Stimulated activated CD8-positive, alpha-beta memory T cell treated with anti-CD3 and anti-CD28 coated beads, Interleukin-4, amount 100 ng/mL, for 4 hours (primary cell): ENCODE data around the gene PFKFB2.

Experiments used
- DNase-seq, 2 donors: peaks; one replicate each; pipeline ENCODE4 v3.0.0-alpha.2; 2020; ENCODE audit warnings: low read depth in 2 of 2, low spot score in 1 of 2

The PFKFB2 gene

DNA sequence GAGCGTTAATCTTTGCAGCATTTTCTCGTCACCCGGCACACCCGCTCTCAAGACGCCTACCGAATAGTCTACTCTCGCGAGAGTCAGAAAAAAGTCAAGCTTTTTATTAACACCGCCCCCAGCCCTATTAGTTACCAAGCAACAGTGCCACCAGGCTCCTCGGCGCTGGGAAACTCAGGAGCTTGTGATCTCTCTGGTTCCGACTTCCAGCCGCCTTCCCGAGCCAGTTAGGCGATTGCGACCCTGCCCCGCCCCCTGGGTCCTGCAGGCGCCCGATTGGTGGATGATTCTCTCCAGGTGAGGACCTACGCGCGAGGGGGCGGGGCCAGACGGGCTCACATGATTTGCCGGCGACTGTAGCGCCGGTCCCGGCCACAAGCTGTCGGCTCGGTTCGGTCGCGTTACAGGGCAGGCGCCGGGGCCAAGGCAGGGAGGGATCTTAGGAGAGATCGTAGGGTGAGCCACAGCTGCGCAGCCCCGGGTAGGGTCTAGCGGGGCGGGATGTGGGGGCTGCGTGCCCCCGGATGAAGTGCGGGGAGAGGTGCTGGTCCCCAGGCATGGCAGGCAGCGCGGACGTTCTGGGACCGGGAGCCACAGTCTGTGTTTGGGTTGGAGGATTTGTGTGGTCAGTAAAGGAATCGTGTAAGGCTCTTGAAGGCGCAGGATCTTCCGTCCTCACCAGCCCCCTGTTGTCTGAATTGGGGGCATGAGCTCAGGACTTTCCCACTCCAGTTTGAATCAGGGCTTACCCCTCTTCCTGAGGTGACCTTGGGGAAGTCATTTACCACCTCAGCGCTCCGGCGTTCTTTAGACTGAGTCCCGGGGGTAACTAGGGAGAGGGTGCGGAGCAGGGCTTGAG is at the start of gene PFKFB2:
Gene PFKFB2, plus strand, starts transcription at position 365 of the 859 bp plus-strand sequence. CDS start 1,443 bp downstream, outside the sequence.
- peak; percentile 88 to 92 for DNase-seq

DNA sequence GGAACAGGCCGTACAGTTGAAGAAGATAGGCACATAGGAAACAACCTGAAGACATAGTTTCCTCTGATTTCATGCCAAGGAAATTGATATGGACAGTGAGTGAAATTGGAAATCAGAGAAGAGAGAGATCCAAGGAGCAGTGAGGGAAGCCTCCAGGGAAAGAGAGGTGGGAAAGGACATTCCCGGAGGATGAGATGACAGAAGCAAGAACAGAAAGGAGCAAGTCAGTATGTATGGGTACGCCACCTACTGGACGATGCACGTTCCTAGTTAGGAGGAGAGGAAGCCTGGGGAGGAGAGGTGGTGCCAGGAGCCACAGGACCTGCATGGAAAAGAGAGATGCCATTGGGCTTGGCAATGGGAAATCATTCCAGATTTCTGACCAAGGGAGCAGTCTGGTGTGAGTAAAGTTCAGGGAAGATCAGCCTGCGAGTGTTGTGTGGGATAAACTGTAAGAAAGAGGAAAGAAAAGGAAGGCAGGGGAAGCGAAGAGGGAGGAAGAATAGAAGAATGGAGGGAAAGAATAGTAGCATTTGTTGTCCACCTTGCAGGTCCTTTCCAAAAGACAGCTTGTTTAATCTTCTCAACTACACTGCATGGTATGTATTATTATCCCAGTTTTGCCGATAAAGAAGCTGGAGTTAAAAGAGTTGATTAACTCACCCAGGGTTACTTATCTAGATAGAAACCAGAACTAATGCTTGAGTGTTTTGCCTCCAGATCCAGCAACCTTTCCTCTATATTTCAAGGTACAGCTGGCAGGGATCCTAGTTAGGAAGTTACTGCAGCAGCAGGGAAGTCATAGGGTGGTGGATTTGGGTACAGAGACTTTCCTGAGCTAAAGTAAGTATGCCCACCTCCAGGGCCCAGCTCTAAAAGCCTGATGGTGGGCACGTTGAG is 47.9 kb upstream of the PFKFB2 start:
- DNase-seq, result no peak

DNA sequence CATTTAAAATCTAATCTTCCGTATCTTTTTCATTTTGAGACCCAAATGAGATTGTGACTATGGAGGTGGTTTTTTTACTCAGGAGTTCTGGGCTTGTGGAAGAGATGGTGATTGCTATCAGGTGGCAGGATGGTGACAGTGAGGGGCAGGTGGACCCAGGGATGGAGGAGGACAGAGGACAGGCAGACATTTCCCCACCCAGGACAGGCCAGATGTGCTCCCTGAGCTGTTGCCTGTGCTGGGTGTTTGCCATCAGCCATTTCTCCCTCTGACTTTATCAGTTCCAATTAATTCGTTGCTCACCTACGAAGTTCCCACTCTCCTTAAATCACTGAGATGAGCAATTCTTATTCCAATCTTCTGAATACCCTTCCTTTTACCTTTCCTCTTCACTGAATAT is 47.0 kb upstream of the PFKFB2 start:
- DNase-seq, result no peak

DNA sequence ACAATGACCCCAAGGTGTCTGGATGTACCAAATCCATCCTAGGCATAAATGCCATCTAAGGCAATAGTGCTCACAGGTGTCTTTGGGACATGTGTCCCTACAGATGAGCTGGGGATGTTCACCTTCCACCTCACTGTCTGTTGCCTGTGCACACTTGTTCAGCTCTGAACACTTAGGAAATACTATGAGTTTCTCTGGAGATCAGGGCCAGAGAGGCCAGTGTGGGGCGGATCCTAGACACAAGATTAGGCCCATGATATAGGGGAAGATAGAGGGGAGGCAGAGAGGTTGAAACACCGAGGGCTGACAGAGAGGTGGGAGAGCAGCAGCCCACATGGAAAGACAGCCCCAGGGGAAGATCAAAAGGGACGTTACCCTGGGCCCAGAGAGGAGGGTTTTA is 46.2 kb upstream of the PFKFB2 start:
- DNase-seq, result no peak

DNA sequence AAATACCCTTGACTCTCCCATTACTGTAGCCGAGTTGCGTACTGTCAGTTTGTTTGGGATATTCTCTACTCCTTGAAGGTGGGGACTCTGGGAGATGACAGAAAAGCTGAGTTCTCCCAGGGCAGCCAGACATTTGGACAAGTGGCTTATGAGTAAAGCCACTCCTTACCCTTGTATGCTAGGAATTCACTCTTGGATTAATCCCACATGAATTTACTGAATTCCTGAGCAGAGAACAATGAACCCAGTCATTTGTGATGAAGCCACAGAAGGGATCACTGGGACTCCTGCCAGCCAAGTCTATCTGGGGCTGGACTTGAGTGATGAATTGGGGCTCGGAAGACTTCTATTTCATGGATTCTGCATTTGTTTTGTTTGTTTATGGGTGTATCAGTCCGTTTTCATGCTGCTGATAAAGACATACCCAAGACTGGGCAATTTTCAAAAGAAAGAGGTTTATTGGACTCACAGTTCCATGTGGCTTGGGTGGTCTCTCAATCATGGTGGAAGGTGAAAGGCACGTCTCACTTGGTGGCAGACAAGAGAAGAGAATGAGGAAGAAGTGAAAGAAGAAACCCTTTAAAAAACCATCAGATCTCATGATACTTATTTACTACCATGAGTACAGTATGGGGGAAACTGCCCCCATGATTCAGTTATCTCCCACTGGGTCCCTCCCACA is 45.6 kb upstream of the PFKFB2 start:
- DNase-seq, result no peak

DNA sequence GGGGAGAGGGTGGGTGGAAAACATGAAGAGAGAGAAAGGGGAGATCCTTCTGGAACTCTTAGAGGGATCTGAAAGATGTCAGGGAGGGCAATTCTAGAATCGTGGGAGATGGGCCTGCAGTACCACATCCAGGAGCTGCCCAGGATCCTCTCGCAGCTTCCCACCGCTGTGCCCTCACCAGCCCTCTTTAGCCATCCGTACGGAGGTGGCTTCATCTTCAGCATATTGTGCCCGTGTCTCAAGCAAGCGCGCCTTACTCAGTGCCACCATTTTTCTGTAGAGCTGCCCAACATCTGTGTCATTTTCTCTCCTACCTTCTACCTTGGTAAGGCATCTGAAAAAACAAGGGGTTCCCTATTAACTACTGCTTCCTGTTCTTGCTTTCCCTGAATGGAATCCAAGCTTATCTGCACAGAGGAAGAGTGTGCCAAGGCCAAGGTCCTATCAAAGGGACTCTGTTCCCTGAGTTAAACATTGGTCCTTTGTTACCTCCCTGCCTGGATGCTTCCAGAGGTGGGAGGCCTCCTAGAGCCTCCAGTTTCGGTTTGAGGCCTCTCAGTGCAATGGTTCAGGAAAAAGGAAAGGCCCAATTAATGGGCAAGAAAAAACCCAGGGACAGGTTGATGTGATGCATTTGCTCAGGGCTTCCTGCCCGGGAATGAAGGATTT is 43.8 kb upstream of the PFKFB2 start:
- DNase-seq, result no peak

DNA sequence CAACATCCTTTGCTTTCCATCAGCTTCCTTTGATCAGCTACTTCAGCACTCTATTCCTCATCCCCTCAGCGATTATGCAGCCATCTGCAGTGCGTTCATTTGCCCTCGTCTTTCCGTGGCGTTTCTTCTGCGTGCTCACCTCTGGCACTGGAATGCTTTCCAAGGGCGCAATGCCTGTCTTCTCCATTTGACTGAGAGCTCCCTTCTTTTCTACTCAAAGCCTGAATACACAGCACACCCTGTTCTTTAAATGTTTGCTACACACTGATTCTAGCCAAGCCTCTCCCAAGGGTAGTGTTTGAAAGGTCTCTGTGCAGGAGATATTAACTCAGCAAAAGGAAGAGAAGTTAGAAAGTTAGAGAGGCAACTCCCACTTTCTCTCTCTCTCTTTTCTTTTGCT is 43.1 kb upstream of the PFKFB2 start:
- no peak for DNase-seq

DNA sequence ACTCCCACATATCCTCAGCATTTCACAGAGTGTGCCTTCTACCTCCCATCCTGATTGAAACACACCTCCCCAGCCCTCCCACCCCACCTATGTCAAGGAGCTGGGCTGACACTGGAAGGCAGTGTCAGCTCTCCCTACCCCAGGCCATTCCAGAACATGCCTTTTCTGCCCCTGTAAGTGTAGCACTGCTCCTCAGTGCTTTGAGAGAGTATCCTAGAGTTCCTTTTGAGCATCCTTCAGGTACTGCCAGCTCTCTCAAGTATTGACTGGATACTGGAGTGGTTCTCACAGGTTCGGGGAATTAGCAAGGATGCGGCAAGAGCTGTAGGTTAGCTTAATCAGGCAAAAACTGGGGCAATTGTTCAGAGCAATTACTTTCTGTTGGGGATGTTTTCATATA is 42.3 kb upstream of the PFKFB2 start:
- no peak for DNase-seq

DNA sequence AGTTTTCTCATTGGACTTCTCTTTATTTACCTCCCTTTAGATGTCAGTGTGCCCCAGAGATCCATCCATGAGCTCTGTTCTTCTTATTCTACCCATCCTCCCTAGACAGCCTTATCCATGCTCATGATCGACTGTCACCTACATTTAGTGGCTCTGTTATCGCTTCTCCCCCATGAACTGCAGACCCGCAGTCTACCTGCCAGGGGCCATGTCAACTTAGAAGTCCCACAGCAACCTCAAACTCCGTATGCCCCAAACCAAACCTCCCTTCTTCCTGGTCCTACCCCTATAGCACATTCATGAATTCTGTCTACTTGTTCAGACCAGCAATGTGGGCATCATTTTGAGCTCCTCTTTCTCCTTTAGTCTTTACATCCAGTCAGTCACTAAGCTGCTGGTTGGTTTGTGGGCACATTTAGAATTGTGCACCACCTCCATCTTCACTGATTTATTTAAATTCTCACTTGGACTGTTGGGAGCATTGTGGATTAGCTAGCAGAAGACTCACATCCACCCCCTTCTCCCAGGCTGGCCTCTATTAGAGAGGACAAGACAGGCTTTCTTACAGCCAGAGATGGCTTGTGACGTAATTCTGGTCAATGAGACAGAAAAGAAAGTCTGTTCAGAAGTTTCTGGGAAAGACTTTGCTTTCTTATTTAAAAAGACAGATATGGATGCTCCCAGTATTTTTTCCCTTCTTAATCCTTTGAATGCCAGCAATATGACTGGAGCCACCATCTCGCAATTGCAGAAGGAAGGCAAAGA is 39.6 kb upstream of the PFKFB2 start:
- DNase-seq, result no peak

DNA sequence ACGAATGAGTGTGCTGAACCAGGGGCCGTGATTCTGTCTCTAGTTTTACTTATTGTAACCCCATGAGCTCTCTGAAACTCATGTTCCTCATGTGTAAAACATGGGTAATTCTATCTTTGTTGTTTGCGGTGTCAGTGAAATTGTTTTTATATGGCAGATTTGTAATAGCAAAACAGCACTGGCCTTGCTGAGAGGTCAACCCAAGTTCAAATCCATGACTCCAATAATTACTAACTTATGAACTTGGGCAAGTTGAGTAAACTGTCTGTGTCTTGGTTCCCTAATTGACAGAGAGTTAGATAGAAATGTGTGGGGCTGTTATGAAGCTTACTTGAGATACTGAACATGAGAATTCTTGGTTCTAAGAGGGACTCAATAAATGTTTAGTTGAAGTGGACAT is 38.3 kb upstream of the PFKFB2 start:
- DNase-seq, result no peak

DNA sequence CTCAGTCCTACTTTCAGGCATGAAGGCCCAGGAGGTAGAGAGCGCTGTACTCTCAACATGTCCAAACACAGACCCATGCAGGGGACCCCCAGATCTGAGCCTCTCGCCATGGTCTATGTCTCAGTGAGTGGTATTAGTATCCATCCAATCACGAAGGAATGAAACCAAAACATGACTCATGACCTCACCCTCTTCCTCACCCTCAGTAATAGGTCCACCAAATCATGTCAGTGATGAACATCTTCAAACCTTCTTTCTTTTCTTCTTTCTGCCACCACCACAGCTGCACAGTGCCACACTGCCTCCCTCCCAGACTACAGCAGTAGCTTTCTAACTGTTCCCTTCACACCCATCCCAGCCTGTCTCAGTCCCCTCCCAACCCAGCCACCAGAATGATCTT is 37.3 kb upstream of the PFKFB2 start:
- no peak for DNase-seq

DNA sequence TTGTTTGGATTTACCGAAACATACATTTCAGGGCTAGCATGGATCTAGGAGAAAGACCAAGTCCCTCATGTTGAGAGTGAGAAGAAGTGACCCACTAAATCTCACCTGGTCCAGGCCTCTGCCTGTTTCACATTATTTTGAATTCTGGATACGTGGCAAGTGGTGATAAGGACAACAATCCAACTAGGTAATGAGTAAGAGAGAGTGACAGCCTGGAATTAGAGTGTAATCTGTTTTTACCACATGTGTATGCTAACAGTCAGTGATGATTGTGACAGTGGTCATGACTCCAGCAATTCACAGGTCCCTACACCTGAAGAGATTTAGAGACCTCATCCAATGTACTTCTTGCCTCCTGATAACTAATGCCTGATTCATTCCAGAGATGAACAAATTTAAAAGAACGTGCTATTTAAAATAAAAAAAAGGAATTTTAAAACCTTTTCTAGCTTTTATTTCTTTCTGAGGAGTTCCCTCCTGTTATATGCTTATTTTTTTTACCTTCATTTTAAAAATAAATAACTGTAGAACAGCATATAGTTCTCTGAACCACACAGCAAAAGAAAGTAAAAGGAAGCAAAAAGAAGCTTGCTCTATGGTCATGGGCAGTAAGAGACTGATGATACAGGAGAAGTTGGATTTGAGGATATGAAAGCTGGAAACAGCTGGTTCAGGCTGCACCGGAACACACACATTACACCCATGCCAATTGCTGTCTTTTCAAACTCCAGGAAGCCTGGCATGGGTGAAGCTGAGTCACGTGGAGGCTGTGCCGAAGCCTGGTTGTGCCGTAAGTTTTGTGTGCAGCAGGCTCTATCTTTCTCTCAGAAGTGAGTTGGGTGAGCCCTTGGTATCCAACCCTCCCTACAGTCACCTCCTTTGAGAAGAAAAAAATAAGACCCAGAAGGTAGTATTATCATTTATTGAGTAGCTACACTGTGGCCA is 35.2 kb upstream of the PFKFB2 start:
- DNase-seq, result no peak

DNA sequence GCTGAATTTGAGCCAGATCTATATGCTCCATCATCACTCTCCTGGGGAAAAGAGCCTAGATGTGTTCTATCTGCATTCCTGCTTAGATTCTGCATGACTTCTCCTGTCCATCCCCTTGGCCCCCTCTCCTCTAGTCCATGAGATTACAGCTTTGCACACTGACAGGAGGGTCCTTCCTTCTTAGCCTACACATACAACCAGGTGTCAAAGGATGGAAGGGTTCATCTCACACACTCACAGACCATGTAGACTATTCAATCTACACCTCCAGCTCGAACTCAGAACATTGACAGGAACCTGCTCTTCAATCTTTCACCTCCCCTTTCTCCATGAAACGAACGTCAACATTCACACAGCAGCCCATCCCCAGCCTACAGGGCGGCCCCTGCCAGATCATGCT is 34.4 kb upstream of the PFKFB2 start:
- no peak for DNase-seq

DNA sequence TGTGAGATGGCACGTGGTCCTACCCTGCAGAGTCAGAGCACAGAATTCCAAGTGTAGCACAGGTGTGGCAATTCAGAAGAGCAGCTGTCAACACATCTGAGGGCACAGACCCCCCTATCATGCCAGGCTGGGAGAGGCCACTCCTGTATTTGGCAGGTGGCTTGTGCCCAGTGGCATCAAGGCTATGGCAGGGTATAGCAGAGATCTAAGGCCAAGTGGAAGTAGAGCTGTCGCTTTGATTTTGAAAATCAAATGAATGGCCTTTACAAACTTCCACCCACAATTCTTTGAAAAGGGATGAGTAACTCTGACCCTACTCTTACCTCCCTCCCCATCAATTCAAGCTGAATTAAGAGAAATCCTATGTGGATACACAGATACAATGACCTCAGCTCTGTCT is 33.9 kb upstream of the PFKFB2 start:
- DNase-seq, result no peak

DNA sequence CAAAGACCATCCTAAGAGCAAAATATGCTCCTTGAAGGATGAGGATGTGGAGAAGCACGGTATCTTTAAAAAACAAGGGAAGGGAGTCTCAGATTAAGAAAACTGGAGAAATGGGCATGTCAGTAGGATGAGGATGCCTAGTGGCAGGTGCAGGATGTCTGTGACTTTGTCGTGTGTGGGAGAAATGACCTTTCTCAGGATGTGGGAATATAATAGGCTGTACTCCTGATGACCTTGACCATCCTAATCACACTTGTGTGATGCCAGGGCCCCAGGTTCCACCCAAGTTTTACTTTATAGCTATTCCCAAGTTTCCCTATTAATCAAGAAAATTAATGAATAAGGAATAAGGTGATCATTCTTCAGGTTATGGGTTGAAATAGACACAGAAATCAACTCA is 33.4 kb upstream of the PFKFB2 start:
- DNase-seq, result no peak

DNA sequence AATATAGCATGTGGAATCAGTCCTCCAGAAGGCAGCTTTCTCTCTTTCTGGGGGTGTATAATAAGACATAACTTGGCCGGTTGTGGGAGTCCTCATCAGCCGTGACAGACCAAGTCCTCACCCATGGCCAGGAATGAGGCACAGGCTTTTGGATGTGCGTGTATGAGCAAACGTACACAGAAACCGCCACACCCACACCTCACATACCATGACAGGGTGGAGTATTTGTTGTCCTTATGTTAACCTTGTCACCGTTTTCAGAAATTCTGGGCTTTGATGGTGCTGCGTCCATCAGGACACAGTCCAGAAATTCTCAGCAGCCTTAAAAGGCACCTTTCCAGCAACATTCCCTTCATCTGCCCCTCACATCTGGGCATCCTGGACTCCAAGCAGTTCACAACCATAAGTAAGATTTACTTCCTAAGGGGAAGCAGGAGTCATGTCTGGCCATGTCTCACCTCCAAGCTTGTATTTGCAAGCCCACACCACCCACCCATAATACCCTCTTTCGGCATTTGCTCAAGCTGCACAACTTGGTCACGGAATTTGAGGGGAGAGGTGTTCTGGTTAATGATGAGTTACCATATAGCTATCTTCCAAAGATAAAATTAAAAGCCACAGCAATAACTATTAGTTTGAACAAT is 32.9 kb upstream of the PFKFB2 start:
- no peak for DNase-seq

DNA sequence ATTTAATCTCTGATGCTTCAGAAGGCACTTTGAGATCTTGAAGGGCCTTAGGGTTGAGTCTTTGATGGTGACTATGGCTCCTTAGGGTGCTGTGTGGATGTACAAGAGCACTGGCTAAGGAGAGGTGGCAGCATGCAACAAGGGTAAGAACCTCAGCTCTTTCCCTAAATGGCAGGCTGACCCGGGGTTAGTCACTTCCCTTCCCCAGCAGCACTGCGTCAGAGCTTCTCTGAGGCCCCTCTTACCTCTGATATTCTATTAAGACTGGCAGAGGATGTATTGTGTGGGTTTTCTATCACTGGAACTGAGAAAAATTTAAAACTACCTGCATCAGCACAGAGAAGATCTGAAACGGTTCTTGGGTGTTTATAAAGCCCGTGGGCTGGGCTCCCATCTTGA is 32.4 kb upstream of the PFKFB2 start:
- no peak for DNase-seq

DNA sequence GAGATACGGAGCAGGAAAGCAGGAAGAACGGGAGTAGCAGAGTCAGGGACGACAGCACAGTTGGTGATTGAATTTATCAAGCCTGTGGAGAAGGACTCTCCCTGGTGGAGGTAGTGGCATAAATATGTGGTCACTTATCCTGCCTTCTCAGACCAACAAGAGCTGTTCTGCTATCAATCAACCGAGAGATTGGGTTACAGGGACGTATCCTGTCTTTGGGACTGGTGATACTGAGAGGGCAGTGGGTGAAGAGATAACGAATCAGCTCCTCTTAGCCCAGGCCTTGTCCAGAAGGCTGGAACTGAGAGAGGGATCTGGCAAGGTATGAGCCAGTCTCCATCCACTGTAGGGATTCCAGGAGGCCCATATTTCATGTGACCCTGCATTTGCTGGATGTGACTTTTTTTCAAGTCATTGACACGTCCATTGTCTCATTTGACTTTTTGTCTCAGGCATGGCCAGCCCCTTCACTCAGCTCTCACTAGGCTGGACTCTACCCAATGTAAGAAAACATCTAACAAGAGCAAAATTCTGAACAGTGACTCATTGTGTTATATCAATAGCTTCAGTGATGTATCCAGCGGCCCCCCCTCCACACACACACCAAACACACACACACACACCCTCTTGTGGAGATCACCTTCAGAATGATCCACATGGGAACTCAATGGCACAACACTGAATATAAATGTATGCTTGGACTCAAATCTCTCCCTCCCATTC is 31.8 kb upstream of the PFKFB2 start:
- no peak for DNase-seq
